22Rv1 (cell line): ENCODE results near the gene SLC13A4.

Source experiments
- CTCF ChIP-seq: fragments of 450-650 bp; IDR thresholded peaks from 2 replicates; pipeline ENCODE4 v1.5.1; 2017; ENCODE audit warnings: mild to moderate bottlenecking
- ZFX ChIP-seq: fragments of 450-650 bp; IDR thresholded peaks from 2 replicates; pipeline ENCODE4 v1.6.1; 2017; ENCODE audit warnings: antibody characterized with exemption, borderline replicate concordance

- no peak for TF ChIP-seq CTCF
- no peak for TF ChIP-seq ZFX
These were observed 21.0 kb downstream of the SLC13A4 start for GRCh38 chr7:135706858-135707569.
